ENCODE results near the gene MUC6.

DNA sequence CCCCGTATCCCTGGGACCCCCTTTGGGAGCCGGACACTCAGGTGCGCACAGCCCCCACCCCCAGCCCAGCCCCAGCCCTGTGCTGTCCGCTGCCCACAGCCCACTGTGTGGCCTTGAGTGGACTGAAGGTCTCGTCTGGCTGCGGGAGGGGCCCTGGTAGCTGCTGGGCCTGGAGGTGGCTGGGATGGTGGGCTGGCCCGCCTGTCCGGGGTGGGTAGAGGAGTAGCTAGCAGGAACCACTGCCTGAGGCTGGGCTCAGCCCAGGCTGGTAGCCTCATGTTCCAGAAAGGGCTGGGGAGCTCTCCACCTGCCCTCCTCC is 4.6 kb upstream of the MUC6 start:
- TF ChIP-seq ZFP3 (CRISPR knock-in tag; IDR thresholded peaks at IDR 0.05): no peak
- TF ChIP-seq, protein P1, sequence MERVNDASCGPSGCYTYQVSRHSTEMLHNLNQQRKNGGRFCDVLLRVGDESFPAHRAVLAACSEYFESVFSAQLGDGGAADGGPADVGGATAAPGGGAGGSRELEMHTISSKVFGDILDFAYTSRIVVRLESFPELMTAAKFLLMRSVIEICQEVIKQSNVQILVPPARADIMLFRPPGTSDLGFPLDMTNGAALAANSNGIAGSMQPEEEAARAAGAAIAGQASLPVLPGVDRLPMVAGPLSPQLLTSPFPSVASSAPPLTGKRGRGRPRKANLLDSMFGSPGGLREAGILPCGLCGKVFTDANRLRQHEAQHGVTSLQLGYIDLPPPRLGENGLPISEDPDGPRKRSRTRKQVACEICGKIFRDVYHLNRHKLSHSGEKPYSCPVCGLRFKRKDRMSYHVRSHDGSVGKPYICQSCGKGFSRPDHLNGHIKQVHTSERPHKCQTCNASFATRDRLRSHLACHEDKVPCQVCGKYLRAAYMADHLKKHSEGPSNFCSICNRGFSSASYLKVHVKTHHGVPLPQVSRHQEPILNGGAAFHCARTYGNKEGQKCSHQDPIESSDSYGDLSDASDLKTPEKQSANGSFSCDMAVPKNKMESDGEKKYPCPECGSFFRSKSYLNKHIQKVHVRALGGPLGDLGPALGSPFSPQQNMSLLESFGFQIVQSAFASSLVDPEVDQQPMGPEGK (CRISPR knock-in tag; IDR thresholded peaks at IDR 0.05; ENCODE audit: borderline replicate concordance): no peak
- TF ChIP-seq ZNF70 (CRISPR knock-in tag; IDR thresholded peaks at IDR 0.05): no peak
- no peak for TF ChIP-seq TCF4 (CRISPR knock-in tag; IDR thresholded peaks at IDR 0.05; ENCODE audit: borderline replicate concordance)
- TF ChIP-seq, protein P2, sequence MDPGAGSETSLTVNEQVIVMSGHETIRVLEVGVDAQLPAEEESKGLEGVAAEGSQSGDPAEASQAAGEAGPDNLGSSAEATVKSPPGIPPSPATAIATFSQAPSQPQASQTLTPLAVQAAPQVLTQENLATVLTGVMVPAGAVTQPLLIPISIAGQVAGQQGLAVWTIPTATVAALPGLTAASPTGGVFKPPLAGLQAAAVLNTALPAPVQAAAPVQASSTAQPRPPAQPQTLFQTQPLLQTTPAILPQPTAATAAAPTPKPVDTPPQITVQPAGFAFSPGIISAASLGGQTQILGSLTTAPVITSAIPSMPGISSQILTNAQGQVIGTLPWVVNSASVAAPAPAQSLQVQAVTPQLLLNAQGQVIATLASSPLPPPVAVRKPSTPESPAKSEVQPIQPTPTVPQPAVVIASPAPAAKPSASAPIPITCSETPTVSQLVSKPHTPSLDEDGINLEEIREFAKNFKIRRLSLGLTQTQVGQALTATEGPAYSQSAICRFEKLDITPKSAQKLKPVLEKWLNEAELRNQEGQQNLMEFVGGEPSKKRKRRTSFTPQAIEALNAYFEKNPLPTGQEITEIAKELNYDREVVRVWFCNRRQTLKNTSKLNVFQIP (CRISPR knock-in tag; IDR thresholded peaks at IDR 0.05; ENCODE audit: borderline replicate concordance, low read depth): no peak
- no peak for TF ChIP-seq ESRRG (CRISPR knock-in tag; IDR thresholded peaks at IDR 0.05)
- TF ChIP-seq GLIS3 (CRISPR knock-in tag; IDR thresholded peaks at IDR 0.05): no peak

All from SK-N-SH treated with all-trans-retinoic acid at 6 μM for 48 hours (cell line).